D721Med (cell line): ENCODE results near the gene ZNRD2.

ENCODE experiments used
- DNase-seq: peaks from one replicate; pipeline ENCODE4 v3.0.0; 2011; ENCODE audit warnings: low spot score; ENCODE audit not compliant: insufficient read length
- FAIRE-seq: peaks from 2 replicates; lab custom pipeline; 2011; peaks lifted over from hg19 to GRCh38; lab: Jason Lieb, UNC
- CTCF ChIP-seq: IDR thresholded peaks from 2 replicates; pipeline ENCODE4 v1.5.1; 2012; ENCODE audit warnings: mild to moderate bottlenecking, control low read depth; ENCODE audit not compliant: insufficient read depth; ENCODE audit errors: missing control alignments

ZNRD2 gene

DNA sequence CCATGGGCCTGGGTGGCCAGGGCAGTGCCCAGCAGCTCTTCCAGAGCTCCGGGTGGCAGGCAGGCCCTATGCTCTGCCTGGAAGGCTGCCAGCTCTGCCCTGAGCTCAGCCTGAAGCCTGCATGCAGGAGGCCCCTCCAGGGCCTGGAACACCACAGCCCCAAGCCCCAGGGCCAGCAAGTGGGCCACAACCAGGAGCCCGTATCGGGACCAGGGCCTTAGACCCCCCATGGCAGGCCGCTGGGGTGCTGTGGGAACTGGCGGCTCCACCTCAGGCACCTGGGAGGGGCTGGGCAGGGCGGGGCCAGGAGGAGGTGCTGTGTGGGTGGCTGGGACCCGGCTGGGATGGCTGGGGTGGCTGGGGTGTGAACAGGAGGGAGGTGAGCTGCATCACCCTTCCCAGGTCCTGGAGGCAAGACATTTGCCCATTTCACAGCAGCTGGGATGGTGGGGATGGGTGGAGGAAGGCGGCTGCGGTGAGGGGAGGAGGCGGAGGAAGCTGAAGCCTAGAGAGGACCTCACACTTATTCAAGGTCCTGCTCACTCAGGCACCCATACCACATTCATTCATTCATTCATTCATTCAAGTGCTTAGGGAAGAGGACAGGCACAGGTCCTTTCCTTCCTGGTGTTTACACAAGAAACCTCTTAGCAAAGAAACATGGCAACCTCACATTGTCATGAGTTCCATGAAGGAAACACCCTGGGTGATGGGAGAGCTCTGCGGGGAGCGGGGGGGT, 25.4 kb downstream of the ZNRD2 start, which contains the start of gene KCNK7:
TSS of gene KCNK7 (minus strand) at position 258 of the 739 bp plus-strand sequence. CDS start at position 230, 28 bp downstream.
- TF ChIP-seq CTCF, result no peak
- no peak for DNase-seq
- FAIRE-seq, result no peak

- DNase-seq, result no peak
- no peak for TF ChIP-seq CTCF
- no peak for FAIRE-seq
These were observed 26.2 kb downstream of the ZNRD2 start for GRCh38 chr11:65596520-65596919.

DNA sequence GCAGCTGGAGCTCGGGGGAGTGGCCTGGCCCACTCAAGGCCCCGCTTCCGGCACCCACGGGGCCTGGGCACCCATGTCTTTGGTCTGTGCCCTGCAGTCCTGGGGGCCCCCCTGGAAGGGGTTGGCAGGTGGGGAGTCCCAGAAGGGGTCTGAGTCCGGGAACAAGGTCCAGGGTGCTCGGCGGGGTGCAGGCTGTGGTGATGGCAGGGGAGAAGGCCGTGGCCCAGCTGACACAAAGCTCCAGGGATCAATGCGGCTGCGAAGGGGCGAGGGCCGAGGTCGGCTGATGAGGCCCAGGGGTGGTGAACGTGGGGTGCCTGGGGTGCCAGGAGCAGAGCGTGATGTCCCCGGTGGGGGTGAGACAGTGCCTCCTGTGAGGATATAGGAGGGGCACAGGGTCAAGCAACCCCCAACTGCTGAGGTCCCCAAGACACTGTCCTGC, 28.0 kb downstream of the ZNRD2 start:
- DNase-seq (no peak), FAIRE-seq (no peak)
- TF ChIP-seq CTCF, result no peak

- DNase-seq, result no peak
- no peak for TF ChIP-seq CTCF
- FAIRE-seq, result no peak
These were observed 29.1 kb downstream of the ZNRD2 start for GRCh38 chr11:65599216-65599954.

- no peak for FAIRE-seq
- no peak for DNase-seq
- TF ChIP-seq CTCF, result no peak
These were observed 29.6 kb downstream of the ZNRD2 start for GRCh38 chr11:65599955-65600246.

- TF ChIP-seq CTCF, result no peak
- FAIRE-seq, result no peak
- DNase-seq, result no peak
These were observed 34.0 kb downstream of the ZNRD2 start for GRCh38 chr11:65604258-65604657.
